AG09319 (cell line): ENCODE measurements around the gene SORT1.

Experiments
- DNase-seq: peaks from one replicate; pipeline ENCODE4 v3.0.0-alpha.2; 2010; ENCODE audit warnings: low read depth; ENCODE audit errors: extremely low read depth
- CTCF ChIP-seq: IDR thresholded peaks from 2 replicates; pipeline ENCODE4 v1.5.1; 2011; ENCODE audit warnings: low read depth, mild to moderate bottlenecking, inconsistent platforms, low read length, moderate library complexity

SORT1 gene

GRCh38 chr1:109361069-109361468, 36.6 kb downstream of the SORT1 start:
- no peak for DNase-seq
- TF ChIP-seq CTCF = no peak

GRCh38 chr1:109357616-109358015, 40.1 kb downstream of the SORT1 start:
- no peak for TF ChIP-seq CTCF
- no peak for DNase-seq

GRCh38 chr1:109356915-109357314, 40.8 kb downstream of the SORT1 start:
- no peak for DNase-seq

GRCh38 chr1:109356505-109356904, 41.2 kb downstream of the SORT1 start:
- no peak for TF ChIP-seq CTCF
- DNase-seq = no peak

More at GRCh38 chr1:109356915-109357314, 40.8 kb downstream of the SORT1 start:
- TF ChIP-seq CTCF = no peak

- no peak for TF ChIP-seq CTCF
Measured at GRCh38 chr1:109354929-109355328, 42.8 kb downstream of the SORT1 start.

GRCh38 chr1:109351457-109351856, 46.3 kb downstream of the SORT1 start:
- no peak for DNase-seq
- TF ChIP-seq CTCF = no peak

More at GRCh38 chr1:109354929-109355328, 42.8 kb downstream of the SORT1 start:
- no peak for DNase-seq

GRCh38 chr1:109350655-109351054, 47.1 kb downstream of the SORT1 start:
- DNase-seq = no peak
- TF ChIP-seq CTCF = no peak
